GM12864 (cell line): ENCODE data around the gene MAP2K6.

Experiments
- DNase-seq: peaks from one replicate; pipeline ENCODE4 v3.0.0-alpha.2; 2011; ENCODE audit warnings: low read depth
- H3K4me3 ChIP-seq: 2 replicates; pipeline ENCODE4 v1.5.1; 2011; ENCODE audit warnings: mild to moderate bottlenecking, low read depth, low read length, control low read depth
- CTCF ChIP-seq: IDR thresholded peaks from 2 replicates; pipeline ENCODE4 v1.5.1; 2011; ENCODE audit warnings: low read depth, mild to moderate bottlenecking, moderate library complexity, low read length, control low read depth, inconsistent platforms; ENCODE audit errors: missing control alignments

Gene MAP2K6

GRCh38 chr17:69499318-69499717, 84.8 kb downstream of the MAP2K6 start:
- DNase-seq, result no peak
- TF ChIP-seq CTCF, result no peak
- H3K4me3 ChIP-seq, result no peak overlapping the region

- TF ChIP-seq CTCF, result no peak
- no peak overlapping the region for H3K4me3 ChIP-seq
- no peak for DNase-seq
These were observed 86.5 kb downstream of the MAP2K6 start for GRCh38 chr17:69500911-69501429.

GRCh38 chr17:69501591-69502468, 87.3 kb downstream of the MAP2K6 start:
- no peak for TF ChIP-seq CTCF
- no peak for DNase-seq
- no peak overlapping the region for H3K4me3 ChIP-seq

- peak; percentile 74 for DNase-seq
- no peak overlapping the region for H3K4me3 ChIP-seq
- no peak for TF ChIP-seq CTCF
These were observed 89.2 kb downstream of the MAP2K6 start for GRCh38 chr17:69503711-69504110.

GRCh38 chr17:69505740-69506139, 91.2 kb downstream of the MAP2K6 start:
- DNase-seq, result no peak
- no peak overlapping the region for H3K4me3 ChIP-seq
- TF ChIP-seq CTCF, result no peak

GRCh38 chr17:69506489-69506888, 92.0 kb downstream of the MAP2K6 start:
- no peak overlapping the region for H3K4me3 ChIP-seq
- TF ChIP-seq CTCF, result peak; percentile 38
- DNase-seq, result no peak
